Sigmoid colon (tissue), 7 donors: Measurements from ENCODE around the gene CCDC188. TPM values are rescaled to one million over a fixed set of nuclear protein-coding genes. Genes with fewer than 3 reads are reported as not detected.

Source experiments
- DNase-seq: peaks from one replicate; pipeline ENCODE4 v3.0.0-alpha.2; 2019
- H3K27ac ChIP-seq, 4 donors: fragments of 200-600 bp; sonication (generic); one replicate each; pipeline ENCODE4 v1.5.1; 2016 to 2019; ENCODE audit warnings: mild to moderate bottlenecking in 1 of 4
- H3K27me3 ChIP-seq, 3 donors: fragments of 200-600 bp; sonication (generic); one replicate each; pipeline ENCODE4 v1.5.1; 2019; ENCODE audit warnings: mild to moderate bottlenecking in 1 of 3
- H3K36me3 ChIP-seq, 4 donors: fragments of 200-600 bp; sonication (generic); one replicate each; pipeline ENCODE4 v1.5.1; 2016 to 2019
- H3K4me1 ChIP-seq, 4 donors: fragments of 200-600 bp; sonication (generic); one replicate each; pipeline ENCODE4 v1.5.1; 2017 to 2019
- H3K4me3 ChIP-seq, 4 donors: fragments of 200-600 bp; sonication (generic); one replicate each; pipeline ENCODE4 v1.5.1; 2017 to 2019; ENCODE audit warnings: mild to moderate bottlenecking in 2 of 4, moderate library complexity in 1 of 4
- H3K9me3 ChIP-seq, 4 donors: fragments of 200-600 bp in 3 of 4; sonication (generic) in 3 of 4; one replicate each; pipeline versions ENCODE4 v1.5.1 to v1.6.1; 2013 to 2019
- CTCF ChIP-seq, 4 experiments: fragments of 450-650 bp in 3 of 4; fragments of 200-600 bp in 1 of 4; IDR thresholded peaks; one replicate each; pipeline ENCODE4 v1.5.1; 2016 to 2019; ENCODE audit warnings: antibody characterized with exemption in 4 of 4, mild to moderate bottlenecking in 3 of 4, moderate library complexity in 2 of 4
- EP300 ChIP-seq, 4 donors: sonication (generic); formaldehyde crosslinking; IDR thresholded peaks; one replicate each; pipeline ENCODE4 v1.6.1; 2017; ENCODE audit warnings: antibody characterized with exemption in 4 of 4
- POLR2A ChIP-seq, 2 donors: fragments of 450-650 bp; IDR thresholded peaks; one replicate each; pipeline ENCODE4 v1.6.1; 2016; ENCODE audit warnings: antibody characterized with exemption in 2 of 2, mild to moderate bottlenecking in 2 of 2, moderate library complexity in 2 of 2
- POLR2AphosphoS5 ChIP-seq, 4 donors: sonication (generic); formaldehyde crosslinking; IDR thresholded peaks; one replicate each; pipeline ENCODE4 v1.6.1; 2017; ENCODE audit warnings: antibody characterized with exemption in 4 of 4
- WGBS, 2 donors: extraction: QIAGEN DNeasy Blood & Tissue Kit; methylation state at CpG; one replicate each; pipeline ENCODE4 v1.1.7; 2013; 5-methylcytosine and 5-hydroxymethylcytosine counted together
- intact Hi-C: fragments of 100-400 bp; cut with DNase I; formaldehyde crosslinking; loops from one replicate; pipeline ENCODE4 v1.15.1; 2023
- polyA plus RNA-seq, 3 donors: library from polyadenylated mRNA; stranded (reverse); fragments of 200-250 nt; gene quantifications; one replicate each; pipeline ENCODE4 v1.2.3, GENCODE V29; 2013
- total RNA-seq, 4 donors: library from RNA; depleted of rRNA; stranded (reverse); fragments of >200 nt; gene quantifications; one replicate each; pipeline ENCODE4 v1.1.0, GENCODE V29; 2016
- donor health status: healthy with polysubstance abuse.
- donor health status: Bipolar disorder and iron deficiency.
- donor health status: healthy.

CCDC188 gene
- total and polyA plus RNA-seq, 7 donors: 0.41 to 1.1 TPM; not detected in 5

GRCh38 chr22:20109411-20110358, 41.2 kb downstream of the CCDC188 start:
- no peak overlapping the region for H3K27ac ChIP-seq
- DNase-seq: no peak
- H3K4me1 ChIP-seq: no peaks in the 10 kb centered on the region
- H3K27me3 ChIP-seq: no peaks in the 10 kb centered on the region
- TF ChIP-seq CTCF (IDR thresholded peaks at IDR 0.05) (no peak), EP300 (IDR thresholded peaks at IDR 0.05) (no peak), POLR2A (IDR thresholded peaks at IDR 0.05) (no peak), POLR2AphosphoS5 (IDR thresholded peaks at IDR 0.05) (no peak)
- H3K4me3 ChIP-seq: no peak overlapping the region
- WGBS, 2 donors: 86 to 89% methylated on average over 23 of the region's 23 CpGs
- H3K9me3 ChIP-seq: no peaks in the 10 kb centered on the region
- intact Hi-C loops: loop anchor here (10.0 kb wide), 2 partner anchors 125 to 155 kb away; no protein-coding TSS in a partner anchor
- peaks cover 41 to 99% (median 59%) of the 10 kb centered on the region in 4 donors for H3K36me3 ChIP-seq

- H3K36me3 ChIP-seq: peaks cover 42 to 95% (median 55%) of the 10 kb centered on the region in 4 donors
- DNase-seq: no peak
- H3K27me3 ChIP-seq: no peaks in the 10 kb centered on the region
- no peak for TF ChIP-seq POLR2A (IDR thresholded peaks at IDR 0.05)
- TF ChIP-seq POLR2AphosphoS5 (IDR thresholded peaks at IDR 0.05): no peak
- TF ChIP-seq EP300 (IDR thresholded peaks at IDR 0.05): no peak
- TF ChIP-seq CTCF (IDR thresholded peaks at IDR 0.05): no peak
- 89 to 94% methylated on average over 12 of the region's 12 CpGs for WGBS, 2 donors
- H3K27ac ChIP-seq: no peak overlapping the region
- H3K4me1 ChIP-seq: no peaks in the 10 kb centered on the region
- H3K4me3 ChIP-seq: no peak overlapping the region
- intact Hi-C loops: no loop called here
- no peaks in the 10 kb centered on the region for H3K9me3 ChIP-seq
Observed at GRCh38 chr22:20108757-20109230, 42.1 kb downstream of the CCDC188 start.

- no peak overlapping the region for H3K27ac ChIP-seq
- no peaks in the 10 kb centered on the region for H3K27me3 ChIP-seq
- no peak for DNase-seq
- 86 to 90% methylated on average over 13 of the region's 13 CpGs for WGBS, 2 donors
- TF ChIP-seq CTCF (IDR thresholded peaks at IDR 0.05): no peak
- TF ChIP-seq POLR2A (IDR thresholded peaks at IDR 0.05): no peak
- TF ChIP-seq EP300 (IDR thresholded peaks at IDR 0.05): no peak
- no peak for TF ChIP-seq POLR2AphosphoS5 (IDR thresholded peaks at IDR 0.05)
- H3K4me1 ChIP-seq: no peaks in the 10 kb centered on the region
- intact Hi-C loops: no loop called here
- H3K4me3 ChIP-seq: no peak overlapping the region
- no peaks in the 10 kb centered on the region for H3K9me3 ChIP-seq
- H3K36me3 ChIP-seq: peaks cover 42 to 90% (median 52%) of the 10 kb centered on the region in 4 donors
Observed at GRCh38 chr22:20107951-20108756, 42.7 kb downstream of the CCDC188 start.

- Histone ChIP-seq H3K9me3 (no peaks in the 10 kb centered on the region), H3K36me3 (peaks cover 42 to 90% (median 50%) of the 10 kb centered on the region in 4 donors), H3K27me3 (no peaks in the 10 kb centered on the region), H3K4me1 (no peaks in the 10 kb centered on the region), H3K4me3 (no peak overlapping the region), H3K27ac (no peak overlapping the region)
- TF ChIP-seq POLR2A (IDR thresholded peaks at IDR 0.05) (no peak), POLR2AphosphoS5 (IDR thresholded peaks at IDR 0.05) (no peak), CTCF (IDR thresholded peaks at IDR 0.05) (no peak), EP300 (IDR thresholded peaks at IDR 0.05) (no peak)
- intact Hi-C loops: no loop called here
- whole genome bisulfite sequencing, 2 donors: 93 to 95% methylated on average over 7 of the region's 7 CpGs
- no peak for DNase-seq
Observed at GRCh38 chr22:20107471-20107901, 43.4 kb downstream of the CCDC188 start.
